Activated naive CD8-positive, alpha-beta T cell treated with anti-CD3 and anti-CD28 coated beads, Interleukin-2, amount 50 U/mL, for 24 hours (primary cell): Measurements from ENCODE around the gene SELPLG.
A peak's percentile ranks its signal among the peaks of the same experiment; 100 is the strongest.

ENCODE experiments used
- ATAC-seq: fragments of 150-1000 bp; cut with Tn5 transposase; one replicate; pipeline ENCODE4 v1.10.0; 2021
- DNase-seq: peaks from one replicate; pipeline ENCODE4 v3.0.0; 2021
- H3K27ac Mint-ChIP-seq: one replicate; pipeline ENCODE4 v1.8.0; 2021; ENCODE audit warnings: mild to moderate bottlenecking, mixed read lengths
- H3K27me3 Mint-ChIP-seq: one replicate; pipeline ENCODE4 v1.8.0; 2021; ENCODE audit warnings: mixed read lengths
- H3K36me3 Mint-ChIP-seq: one replicate; pipeline ENCODE4 v1.8.0; 2021; ENCODE audit warnings: low read depth, mixed read lengths
- H3K4me1 Mint-ChIP-seq: one replicate; pipeline ENCODE4 v1.8.0; 2021; ENCODE audit warnings: mixed read lengths
- H3K4me3 Mint-ChIP-seq: one replicate; pipeline ENCODE4 v1.8.0; 2021; ENCODE audit warnings: mild to moderate bottlenecking, moderate library complexity, mixed read lengths
- H3K9me3 Mint-ChIP-seq: one replicate; pipeline ENCODE4 v1.8.0; 2021; ENCODE audit warnings: mixed read lengths

SELPLG gene

GRCh38 chr12:108612788-108613282, 20.9 kb downstream of the SELPLG start:
- Mint-ChIP-seq H3K9me3 (peaks cover 11% of the 10 kb centered on the region), H3K27me3 (peaks cover 2% of the 10 kb centered on the region), H3K4me1 (peaks cover 55% of the 10 kb centered on the region), H3K36me3 (peaks cover 14% of the 10 kb centered on the region), H3K4me3 (no peak overlapping the region), H3K27ac (no peak overlapping the region)
- DNase-seq (no peak), ATAC-seq (no peak)

- ATAC-seq (peak; percentile 70), DNase-seq (peak; percentile 76)
- Mint-ChIP-seq H3K36me3 (peaks cover 14% of the 10 kb centered on the region), H3K4me3 (no peak overlapping the region), H3K4me1 (peaks cover 46% of the 10 kb centered on the region), H3K27ac (peak overlapping the region; percentile 14), H3K9me3 (peaks cover 11% of the 10 kb centered on the region), H3K27me3 (peaks cover 4% of the 10 kb centered on the region)
Observed at GRCh38 chr12:108611884-108612415, 21.7 kb downstream of the SELPLG start.

- peak overlapping the region; percentile 14 for H3K27ac Mint-ChIP-seq
- ATAC-seq (no peak), DNase-seq (no peak)
- peaks cover 37% of the 10 kb centered on the region for H3K4me1 Mint-ChIP-seq
- H3K4me3 Mint-ChIP-seq, result no peak overlapping the region
- peaks cover 5% of the 10 kb centered on the region for H3K9me3 Mint-ChIP-seq
- H3K36me3 Mint-ChIP-seq, result peaks cover 7% of the 10 kb centered on the region
- H3K27me3 Mint-ChIP-seq, result peaks cover 4% of the 10 kb centered on the region
Observed at GRCh38 chr12:108610856-108611605, 22.7 kb downstream of the SELPLG start.

- no peak overlapping the region for H3K27ac Mint-ChIP-seq
Observed at GRCh38 chr12:108610336-108610815, 23.3 kb downstream of the SELPLG start.

GRCh38 chr12:108609537-108610335, 24.0 kb downstream of the SELPLG start:
- Mint-ChIP-seq H3K36me3 (peaks cover 2% of the 10 kb centered on the region), H3K4me3 (no peak overlapping the region), H3K27me3 (peaks cover 6% of the 10 kb centered on the region), H3K4me1 (peaks cover 31% of the 10 kb centered on the region), H3K9me3 (peaks cover 4% of the 10 kb centered on the region), H3K27ac (no peak overlapping the region)
- ATAC-seq (no peak), DNase-seq (no peak)

More at GRCh38 chr12:108610336-108610815, 23.3 kb downstream of the SELPLG start:
- H3K36me3 Mint-ChIP-seq, result peaks cover 2% of the 10 kb centered on the region
- H3K27me3 Mint-ChIP-seq, result peaks cover 5% of the 10 kb centered on the region
- H3K9me3 Mint-ChIP-seq, result peaks cover 3% of the 10 kb centered on the region
- no peak overlapping the region for H3K4me3 Mint-ChIP-seq
- no peak for ATAC-seq
- peaks cover 33% of the 10 kb centered on the region for H3K4me1 Mint-ChIP-seq
- no peak for DNase-seq

- DNase-seq, result no peak
- ATAC-seq, result no peak
- Mint-ChIP-seq H3K4me1 (peaks cover 24% of the 10 kb centered on the region), H3K27me3 (peaks cover 6% of the 10 kb centered on the region), H3K9me3 (peaks cover 4% of the 10 kb centered on the region), H3K4me3 (no peak overlapping the region), H3K36me3 (peaks cover 2% of the 10 kb centered on the region), H3K27ac (no peak overlapping the region)
Observed at GRCh38 chr12:108608616-108609015, 25.1 kb downstream of the SELPLG start.

- ATAC-seq (no peak), DNase-seq (no peak)
- H3K9me3 Mint-ChIP-seq, result peaks cover 4% of the 10 kb centered on the region
- H3K27ac Mint-ChIP-seq, result no peak overlapping the region
- H3K27me3 Mint-ChIP-seq, result peaks cover 6% of the 10 kb centered on the region
- H3K4me1 Mint-ChIP-seq, result peaks cover 19% of the 10 kb centered on the region
- H3K36me3 Mint-ChIP-seq, result peaks cover 2% of the 10 kb centered on the region
- no peak overlapping the region for H3K4me3 Mint-ChIP-seq
Observed at GRCh38 chr12:108607981-108608600, 25.6 kb downstream of the SELPLG start.

GRCh38 chr12:108606492-108606891, 27.2 kb downstream of the SELPLG start:
- H3K36me3 Mint-ChIP-seq, result peaks cover 2% of the 10 kb centered on the region
- peaks cover 6% of the 10 kb centered on the region for H3K27me3 Mint-ChIP-seq
- H3K27ac Mint-ChIP-seq, result peak overlapping the region; percentile 86
- peaks cover 3% of the 10 kb centered on the region for H3K4me1 Mint-ChIP-seq
- H3K9me3 Mint-ChIP-seq, result peaks cover 4% of the 10 kb centered on the region
- ATAC-seq (no peak), DNase-seq (no peak)
- peak overlapping the region; percentile 14 for H3K4me3 Mint-ChIP-seq

- Mint-ChIP-seq H3K36me3 (peaks cover 2% of the 10 kb centered on the region), H3K27me3 (peaks cover 6% of the 10 kb centered on the region), H3K27ac (peak overlapping the region; percentile 86), H3K4me3 (peak overlapping the region; percentile 47), H3K9me3 (peaks cover 4% of the 10 kb centered on the region), H3K4me1 (peaks cover 3% of the 10 kb centered on the region)
- no peak for DNase-seq
- ATAC-seq, result no peak
Observed at GRCh38 chr12:108605690-108606406, 27.8 kb downstream of the SELPLG start.

- Mint-ChIP-seq H3K27me3 (peaks cover 6% of the 10 kb centered on the region), H3K4me3 (peak overlapping the region; percentile 47), H3K36me3 (peaks cover 2% of the 10 kb centered on the region), H3K4me1 (peaks cover 3% of the 10 kb centered on the region), H3K9me3 (peaks cover 4% of the 10 kb centered on the region), H3K27ac (peak overlapping the region; percentile 86)
- no peak for DNase-seq
- ATAC-seq, result no peak
Observed at GRCh38 chr12:108605000-108605689, 28.5 kb downstream of the SELPLG start.

GRCh38 chr12:108604208-108604941, 29.3 kb downstream of the SELPLG start:
- Mint-ChIP-seq H3K4me1 (peaks cover 3% of the 10 kb centered on the region), H3K36me3 (peaks cover 2% of the 10 kb centered on the region), H3K4me3 (no peak overlapping the region), H3K27me3 (peaks cover 6% of the 10 kb centered on the region), H3K9me3 (peaks cover 4% of the 10 kb centered on the region), H3K27ac (peak overlapping the region; percentile 86)
- ATAC-seq (no peak), DNase-seq (no peak)

- Mint-ChIP-seq H3K9me3 (peaks cover 4% of the 10 kb centered on the region), H3K4me3 (no peak overlapping the region), H3K4me1 (peaks cover 3% of the 10 kb centered on the region), H3K36me3 (peaks cover 2% of the 10 kb centered on the region), H3K27me3 (peaks cover 6% of the 10 kb centered on the region), H3K27ac (no peak overlapping the region)
- DNase-seq, result no peak
- no peak for ATAC-seq
Observed at GRCh38 chr12:108603743-108604142, 30.0 kb downstream of the SELPLG start.
